ENCODE results near the gene KRTAP1-3.

DNA sequence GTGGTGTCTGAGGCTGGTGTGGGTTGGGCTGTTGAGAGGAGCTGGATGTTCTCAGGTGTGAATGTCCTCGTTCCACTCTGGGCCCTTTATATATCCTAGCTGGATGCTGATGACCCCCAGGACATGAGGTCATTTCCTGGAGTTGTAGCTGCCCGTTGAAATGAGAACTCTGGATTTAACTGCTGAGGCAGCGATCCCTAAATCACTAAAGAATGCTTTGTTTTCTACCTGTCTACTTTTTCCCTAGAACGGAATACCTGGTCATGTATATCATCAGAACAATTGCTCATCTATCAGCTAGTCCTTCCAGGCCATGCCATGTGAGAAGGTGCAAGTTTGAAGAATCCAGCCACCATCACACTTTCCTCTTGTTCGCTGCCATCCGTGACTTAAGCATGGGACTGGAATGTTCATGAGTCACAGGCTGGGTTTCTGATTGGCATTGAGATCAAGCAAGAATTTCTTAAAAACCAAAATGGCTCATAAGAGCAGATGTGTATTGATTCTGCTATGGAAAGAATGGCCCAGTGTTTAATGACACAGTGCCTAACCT, 25.5 kb upstream of the KRTAP1-3 start, which contains the start of gene KRTAP2-3:
- TF ChIP-seq, protein P1, sequence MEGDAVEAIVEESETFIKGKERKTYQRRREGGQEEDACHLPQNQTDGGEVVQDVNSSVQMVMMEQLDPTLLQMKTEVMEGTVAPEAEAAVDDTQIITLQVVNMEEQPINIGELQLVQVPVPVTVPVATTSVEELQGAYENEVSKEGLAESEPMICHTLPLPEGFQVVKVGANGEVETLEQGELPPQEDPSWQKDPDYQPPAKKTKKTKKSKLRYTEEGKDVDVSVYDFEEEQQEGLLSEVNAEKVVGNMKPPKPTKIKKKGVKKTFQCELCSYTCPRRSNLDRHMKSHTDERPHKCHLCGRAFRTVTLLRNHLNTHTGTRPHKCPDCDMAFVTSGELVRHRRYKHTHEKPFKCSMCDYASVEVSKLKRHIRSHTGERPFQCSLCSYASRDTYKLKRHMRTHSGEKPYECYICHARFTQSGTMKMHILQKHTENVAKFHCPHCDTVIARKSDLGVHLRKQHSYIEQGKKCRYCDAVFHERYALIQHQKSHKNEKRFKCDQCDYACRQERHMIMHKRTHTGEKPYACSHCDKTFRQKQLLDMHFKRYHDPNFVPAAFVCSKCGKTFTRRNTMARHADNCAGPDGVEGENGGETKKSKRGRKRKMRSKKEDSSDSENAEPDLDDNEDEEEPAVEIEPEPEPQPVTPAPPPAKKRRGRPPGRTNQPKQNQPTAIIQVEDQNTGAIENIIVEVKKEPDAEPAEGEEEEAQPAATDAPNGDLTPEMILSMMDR (conservative IDR thresholded peaks at IDR 0.05 in 1 of 2, IDR thresholded peaks at IDR 0.05 in 1 of 2; ENCODE audit: low read depth in 1 of 2, low read length in 2 of 2) = no peak
- no peak for TF ChIP-seq EZH2 (IDR thresholded peaks at IDR 0.05; ENCODE audit: low read length, missing control alignments)

Data from fibroblast of lung (primary cell).